Adrenal gland (tissue), 12 donors: ENCODE data around the gene TACC2. TPM values are rescaled to one million over a fixed set of nuclear protein-coding genes. Genes with fewer than 3 reads are reported as not detected.
"Not testable (repeated sequence)": the region's sequence is repeated elsewhere in the genome, so short reads cannot be mapped to it uniquely, and the experiment has no call there.

Experiments used
- DNase-seq, 7 donors: peaks; one replicate each; pipeline ENCODE4 v3.0.0-alpha.2; 2019 to 2020
- H3K27ac ChIP-seq, 5 donors: fragments of 200-600 bp; sonication (generic) in 4 of 5; 1 replicate in 3 of 5; 2 replicates in 2 of 5; pipeline versions ENCODE4 v1.5.1 to v1.8.0; 2016 to 2020; ENCODE audit warnings: mild to moderate bottlenecking in 1 of 5
- H3K27me3 ChIP-seq: fragments of 200-600 bp; 2 replicates; pipeline ENCODE4 v1.8.0; 2021
- H3K36me3 ChIP-seq, 2 donors: fragments of 200-600 bp; replicated peaks in 1 of 2; 1 replicate in 1 of 2; 2 replicates in 1 of 2; pipeline versions ENCODE4 v1.5.1 to v1.8.0; 2018 to 2022
- H3K4me1 ChIP-seq, 2 donors: fragments of 200-600 bp; replicated peaks in 1 of 2; 1 replicate in 1 of 2; 2 replicates in 1 of 2; pipeline versions ENCODE4 v1.5.1 to v1.8.0; 2018 to 2021
- H3K4me3 ChIP-seq, 4 donors: fragments of 200-600 bp; sonication (generic) in 3 of 4; one replicate each; pipeline ENCODE4 v1.5.1; 2016 to 2018
- H3K9me3 ChIP-seq, 3 donors: fragments of 200-600 bp; sonication (generic) in 1 of 3; replicated peaks in 1 of 3; 1 replicate in 2 of 3; 2 replicates in 1 of 3; pipeline versions ENCODE4 v1.5.1 to v1.8.0; 2016 to 2021
- POLR2A ChIP-seq, 2 donors: fragments of 450-650 bp; IDR thresholded peaks; one replicate each; pipeline ENCODE4 v1.6.1; 2017; ENCODE audit warnings: antibody characterized with exemption in 2 of 2, mild to moderate bottlenecking in 2 of 2, moderate library complexity in 1 of 2
- WGBS, 4 donors: extraction: QIAGEN DNeasy Blood & Tissue Kit in 2 of 4; methylation state at CpG; one replicate each; pipeline versions ENCODE4 v1.1.5 to v1.1.7; 2013 to 2017; 5-methylcytosine and 5-hydroxymethylcytosine counted together
- intact Hi-C, 2 donors: fragments of 100-400 bp; cut with DNase I; formaldehyde crosslinking; loops; one replicate each; pipeline versions ENCODE4 v1.14.1 to v1.15.0; 2022 to 2023
- polyA plus RNA-seq, 3 donors: library from polyadenylated mRNA; stranded (reverse); fragments of 200-250 nt in 2 of 3; fragments of 350-450 nt in 1 of 3; fragmentation: Illumina TruSeq in 1 of 3; extraction: RNeasy Lipid Tissue Mini Kit (QIAGEN cat#74804) in 1 of 3; gene quantifications; one replicate each; pipeline ENCODE4 v1.2.3, GENCODE V29; 2013 to 2014
- total RNA-seq, 9 donors: library from RNA; depleted of rRNA in 4 of 9; stranded (reverse); fragments of >200 nt in 4 of 9; fragments of 120-200 nt in 1 of 9; fragmentation: NEBNext Ultra II Directional in 1 of 9; extraction: Animal tissue kit (Norgen Biotek cat#: 25700) in 1 of 9; gene quantifications; one replicate each; pipeline versions ENCODE4 v1.1.0 to v1.2.4, GENCODE V29; 2013 to 2023
- TF ChIP-seq, protein P1 (sequence below), 6 experiments: fragments of 450-650 bp in 4 of 6; fragments of 200-600 bp in 2 of 6; sonication (generic) in 1 of 6; IDR thresholded peaks; 1 replicate in 5 of 6; 2 replicates in 1 of 6; pipeline versions ENCODE4 v1.5.1 to v1.8.0; 2016 to 2021; ENCODE audit warnings: antibody characterized with exemption in 6 of 6, mild to moderate bottlenecking in 2 of 6, moderate library complexity in 1 of 6
- donor health status: healthy with polysubstance abuse.
- donor health status: Bipolar disorder and iron deficiency.
- donor health status: DM: yes; HTN: yes; CAD: no.
- donor health status: DM: no; HTN: no; CAD: no.
- donor health status: DM: no; HTN: no; CAD: no.
- donor health status: DM: yes; HTN: yes; CAD: no.

Gene TACC2
- total and polyA plus RNA-seq, 12 donors, result 11.3 to 45.7 (median 26.3) TPM

DNA sequence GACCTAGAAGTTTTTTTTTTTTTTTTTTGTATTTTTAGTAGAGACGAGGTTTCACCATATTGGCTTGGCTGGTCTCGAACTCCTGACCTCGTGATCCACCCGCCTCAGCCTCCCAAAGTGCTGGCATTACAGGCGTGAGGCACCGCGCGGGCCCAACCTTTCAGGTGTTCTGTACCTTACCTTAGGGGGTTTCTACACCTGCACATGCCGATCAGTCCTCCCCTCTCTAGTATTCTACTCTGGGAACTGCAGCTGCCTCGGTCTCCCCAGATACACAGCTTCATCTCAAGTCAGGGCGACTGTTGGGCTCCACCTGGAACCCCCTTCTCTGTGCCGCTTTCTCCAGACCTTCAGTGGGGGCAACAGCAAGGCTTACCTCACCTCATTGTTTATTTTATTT lies 79.9 kb downstream of the TACC2 start:
- no peak overlapping the region for H3K27ac ChIP-seq
- H3K4me1 ChIP-seq, result no peaks in the 10 kb centered on the region
- intact Hi-C loops, result no loop called here
- TF ChIP-seq POLR2A (IDR thresholded peaks at IDR 0.05), result no peak
- TF ChIP-seq, protein P1, sequence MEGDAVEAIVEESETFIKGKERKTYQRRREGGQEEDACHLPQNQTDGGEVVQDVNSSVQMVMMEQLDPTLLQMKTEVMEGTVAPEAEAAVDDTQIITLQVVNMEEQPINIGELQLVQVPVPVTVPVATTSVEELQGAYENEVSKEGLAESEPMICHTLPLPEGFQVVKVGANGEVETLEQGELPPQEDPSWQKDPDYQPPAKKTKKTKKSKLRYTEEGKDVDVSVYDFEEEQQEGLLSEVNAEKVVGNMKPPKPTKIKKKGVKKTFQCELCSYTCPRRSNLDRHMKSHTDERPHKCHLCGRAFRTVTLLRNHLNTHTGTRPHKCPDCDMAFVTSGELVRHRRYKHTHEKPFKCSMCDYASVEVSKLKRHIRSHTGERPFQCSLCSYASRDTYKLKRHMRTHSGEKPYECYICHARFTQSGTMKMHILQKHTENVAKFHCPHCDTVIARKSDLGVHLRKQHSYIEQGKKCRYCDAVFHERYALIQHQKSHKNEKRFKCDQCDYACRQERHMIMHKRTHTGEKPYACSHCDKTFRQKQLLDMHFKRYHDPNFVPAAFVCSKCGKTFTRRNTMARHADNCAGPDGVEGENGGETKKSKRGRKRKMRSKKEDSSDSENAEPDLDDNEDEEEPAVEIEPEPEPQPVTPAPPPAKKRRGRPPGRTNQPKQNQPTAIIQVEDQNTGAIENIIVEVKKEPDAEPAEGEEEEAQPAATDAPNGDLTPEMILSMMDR (IDR thresholded peaks at IDR 0.05), result no peak
- no peak overlapping the region for H3K4me3 ChIP-seq
- WGBS, 4 donors, result 89 to 96% (median 95%) methylated on average over 12 of the region's 12 CpGs
- no peaks in the 10 kb centered on the region for H3K36me3 ChIP-seq
- peak in 1 of 7 donors; percentile 3 for DNase-seq
- no peaks in the 10 kb centered on the region for H3K27me3 ChIP-seq
- no peaks in the 10 kb centered on the region for H3K9me3 ChIP-seq

DNA sequence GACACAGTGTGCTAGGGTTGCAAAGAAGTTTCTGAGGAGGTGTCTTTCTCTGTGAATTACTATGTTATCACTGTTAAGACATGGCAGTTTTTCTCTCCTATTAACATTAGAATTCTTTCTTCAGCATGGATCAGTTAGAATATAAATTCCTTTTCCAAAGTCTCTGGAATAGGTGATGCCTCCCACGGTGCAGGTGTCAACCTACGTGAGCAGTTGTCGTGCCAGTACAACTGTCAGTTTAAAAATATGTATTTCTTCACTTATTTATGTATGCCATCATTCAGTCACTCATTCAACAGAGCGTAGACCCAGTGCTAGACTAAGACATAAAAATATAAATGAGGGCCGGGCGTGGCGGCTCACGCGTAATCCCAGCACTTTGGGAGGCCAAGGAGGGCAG lies 83.5 kb downstream of the TACC2 start:
- 94 to 98% (median 96%) methylated on average over 9 of the region's 9 CpGs for WGBS, 4 donors
- H3K4me3 ChIP-seq, result no peak overlapping the region
- intact Hi-C loops, result no loop called here
- no peaks in the 10 kb centered on the region for H3K9me3 ChIP-seq
- TF ChIP-seq POLR2A (IDR thresholded peaks at IDR 0.05), result no peak
- TF ChIP-seq, protein P1 (IDR thresholded peaks at IDR 0.05), result no peak
- no peaks in the 10 kb centered on the region for H3K27me3 ChIP-seq
- no peaks in the 10 kb centered on the region for H3K36me3 ChIP-seq
- H3K27ac ChIP-seq, result no peak overlapping the region
- H3K4me1 ChIP-seq, result no peaks in the 10 kb centered on the region
- no peak for DNase-seq

DNA sequence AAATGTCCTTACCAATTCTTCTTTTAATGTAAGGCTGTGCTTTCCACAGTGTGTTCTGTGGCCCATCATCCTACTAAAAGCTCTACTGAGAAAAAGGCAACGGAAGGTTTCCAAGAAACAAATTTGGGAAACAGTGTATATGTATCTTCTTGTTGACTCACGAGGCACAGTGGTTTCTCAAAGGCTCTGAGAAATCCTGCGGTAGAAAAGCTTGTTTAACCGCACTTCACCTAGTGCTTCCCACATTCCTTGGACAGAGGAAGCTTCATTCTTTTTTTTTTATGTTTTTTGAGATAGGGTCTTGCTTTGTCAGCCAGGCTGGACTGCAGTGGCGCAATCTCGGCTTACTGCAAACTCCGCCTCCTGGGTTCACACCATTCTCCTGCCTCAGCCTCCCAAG lies 84.5 kb downstream of the TACC2 start:
- Histone ChIP-seq H3K27ac (no peak overlapping the region), H3K27me3 (no peaks in the 10 kb centered on the region), H3K4me3 (no peak overlapping the region), H3K9me3 (no peaks in the 10 kb centered on the region), H3K4me1 (no peaks in the 10 kb centered on the region), H3K36me3 (no peaks in the 10 kb centered on the region)
- WGBS, 4 donors, result 82 to 96% (median 91%) methylated on average over 7 of the region's 7 CpGs
- no peak for DNase-seq
- TF ChIP-seq POLR2A (IDR thresholded peaks at IDR 0.05), result no peak
- TF ChIP-seq, protein P1 (IDR thresholded peaks at IDR 0.05), result no peak
- intact Hi-C loops, result no loop called here

DNA sequence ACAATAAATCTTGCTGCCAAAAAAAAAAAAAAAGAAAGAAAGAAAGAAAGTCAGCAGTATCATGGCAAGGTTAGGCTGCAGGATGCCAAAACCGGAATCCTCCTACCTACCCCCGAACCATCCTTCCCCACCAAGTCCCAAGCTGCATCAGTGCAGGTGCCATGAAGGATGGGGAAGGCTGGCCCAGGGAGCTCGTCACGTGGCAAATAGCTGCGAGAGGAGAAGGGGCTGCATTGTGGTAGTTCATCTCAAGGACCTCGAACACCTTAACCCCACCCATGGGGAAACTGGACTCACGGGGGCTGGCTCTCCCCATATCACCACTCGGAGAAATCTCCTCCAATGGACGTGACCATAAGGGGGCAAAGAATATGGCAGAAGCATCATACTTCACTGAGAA lies 86.2 kb downstream of the TACC2 start:
- DNase-seq, result no peak
- no peak overlapping the region for H3K4me3 ChIP-seq
- WGBS, 4 donors, result 86 to 91% (median 89%) methylated on average over 9 of the region's 9 CpGs
- no peaks in the 10 kb centered on the region for H3K9me3 ChIP-seq
- intact Hi-C loops, result no loop called here
- TF ChIP-seq, protein P1 (IDR thresholded peaks at IDR 0.05), result no peak
- no peak for TF ChIP-seq POLR2A (IDR thresholded peaks at IDR 0.05)
- H3K4me1 ChIP-seq, result no peaks in the 10 kb centered on the region
- no peak overlapping the region for H3K27ac ChIP-seq
- H3K27me3 ChIP-seq, result no peaks in the 10 kb centered on the region
- no peaks in the 10 kb centered on the region for H3K36me3 ChIP-seq

DNA sequence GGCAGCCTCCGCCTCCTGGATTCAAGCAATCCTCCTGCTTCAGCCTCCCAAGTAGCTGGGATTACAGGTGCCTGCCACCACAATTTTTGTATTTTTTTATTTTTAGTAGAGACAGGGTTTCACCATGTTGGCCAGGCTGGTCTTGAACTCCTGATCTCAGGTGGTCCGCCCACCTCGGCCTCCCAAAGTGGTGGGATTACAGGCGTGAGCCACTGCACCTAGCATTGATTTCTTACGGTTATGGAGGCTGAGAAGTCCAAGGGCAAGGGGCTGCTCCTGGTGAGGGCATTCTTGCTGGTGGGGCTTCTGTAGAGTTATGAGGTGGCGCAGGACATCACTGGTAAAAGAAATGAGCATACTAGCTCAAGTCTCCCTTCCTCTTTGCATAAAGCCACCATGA lies 86.9 kb downstream of the TACC2 start:
- DNase-seq, H3K27ac ChIP-seq: not testable (repeated sequence)
- 85 to 97% (median 95%) methylated on average over 4 to 6 of the region's 6 CpGs for WGBS, 4 donors

More for the DNA sequence above, 86.9 kb downstream of the TACC2 start:
- H3K27me3 ChIP-seq, H3K4me1 ChIP-seq, H3K4me3 ChIP-seq, H3K36me3 ChIP-seq, intact Hi-C loops, H3K9me3 ChIP-seq: not testable (repeated sequence)
